ENCODE measurements around the gene TMEM163. TPM values are rescaled to one million over a fixed set of nuclear protein-coding genes. Genes with fewer than 3 reads are reported as not detected.

TMEM163 gene
- total and polyA plus RNA-seq, 4 donors, result 5.8 to 46.9 (median 29.8) TPM

GRCh38 chr2:134588556-134588955 lies 130.2 kb downstream of the TMEM163 start:
- WGBS, 2 donors, result 74 to 85% methylated on average over 2 of the region's 2 CpGs
- no peak for TF ChIP-seq CTCF (IDR thresholded peaks at IDR 0.05; ENCODE audit: control extremely low read depth, extremely low read depth)

GRCh38 chr2:134586326-134586965 lies 132.4 kb downstream of the TMEM163 start:
- 34 to 65% methylated on average over 8 of the region's 8 CpGs for WGBS, 2 donors
- no peaks in the 10 kb centered on the region for H3K27me3 ChIP-seq (ENCODE audit: control insufficient read depth in 3 of 3, insufficient read depth in 3 of 3, low read length in 2 of 3)
- DNase-seq, result no peak

More at GRCh38 chr2:134588556-134588955, 130.2 kb downstream of the TMEM163 start:
- ATAC-seq (ENCODE audit: insufficient read depth, low FRiP score) (no peak), DNase-seq (no peak)
- Histone ChIP-seq H3K9ac (ENCODE audit: insufficient read depth in 1 of 2, low read length in 2 of 2) (no peak overlapping the region), H3K4me3 (no peak overlapping the region), H3K27ac (ENCODE audit: low read depth in 1 of 2, low read length in 1 of 2) (no peak overlapping the region), H3K9me3 (ENCODE audit: control insufficient read depth in 4 of 4, insufficient read depth in 3 of 4, low read length in 3 of 4) (peaks cover 0 to 11% (median 2%) of the 10 kb centered on the region in 4 donors), H3K36me3 (ENCODE audit: control insufficient read depth in 4 of 4, insufficient read depth in 4 of 4, low read length in 4 of 4) (no peaks in the 10 kb centered on the region), H3K27me3 (ENCODE audit: control insufficient read depth in 3 of 3, insufficient read depth in 3 of 3, low read length in 2 of 3) (no peaks in the 10 kb centered on the region), H3K4me1 (ENCODE audit: control insufficient read depth in 5 of 5, insufficient read depth in 5 of 5, low read length in 5 of 5) (peaks cover 0 to 1% (median 0%) of the 10 kb centered on the region in 5 donors)

GRCh38 chr2:134583997-134584520 lies 134.7 kb downstream of the TMEM163 start:
- no peak overlapping the region for H3K27ac ChIP-seq (ENCODE audit: low read depth in 1 of 2, low read length in 1 of 2)
- H3K27me3 ChIP-seq (ENCODE audit: control insufficient read depth in 3 of 3, insufficient read depth in 3 of 3, low read length in 2 of 3), result no peaks in the 10 kb centered on the region
- no peak for DNase-seq
- 37 to 58% methylated on average over 2 of the region's 2 CpGs for WGBS, 2 donors
- no peaks in the 10 kb centered on the region for H3K36me3 ChIP-seq (ENCODE audit: control insufficient read depth in 4 of 4, insufficient read depth in 4 of 4, low read length in 4 of 4)
- TF ChIP-seq CTCF (IDR thresholded peaks at IDR 0.05; ENCODE audit: control extremely low read depth, extremely low read depth), result no peak
- H3K9ac ChIP-seq (ENCODE audit: insufficient read depth in 1 of 2, low read length in 2 of 2), result no peak overlapping the region
- no peak overlapping the region for H3K4me3 ChIP-seq
- ATAC-seq (ENCODE audit: insufficient read depth, low FRiP score), result no peak
- H3K4me1 ChIP-seq (ENCODE audit: control insufficient read depth in 5 of 5, insufficient read depth in 5 of 5, low read length in 5 of 5), result peaks cover 0 to 1% (median 0%) of the 10 kb centered on the region in 5 donors
- peaks cover 0 to 2% (median 0%) of the 10 kb centered on the region in 4 donors for H3K9me3 ChIP-seq (ENCODE audit: control insufficient read depth in 4 of 4, insufficient read depth in 3 of 4, low read length in 3 of 4)

More at GRCh38 chr2:134586326-134586965, 132.4 kb downstream of the TMEM163 start:
- Histone ChIP-seq H3K36me3 (ENCODE audit: control insufficient read depth in 4 of 4, insufficient read depth in 4 of 4, low read length in 4 of 4) (no peaks in the 10 kb centered on the region), H3K4me1 (ENCODE audit: control insufficient read depth in 5 of 5, insufficient read depth in 5 of 5, low read length in 5 of 5) (peaks cover 0 to 1% (median 0%) of the 10 kb centered on the region in 5 donors), H3K4me3 (no peak overlapping the region), H3K9me3 (ENCODE audit: control insufficient read depth in 4 of 4, insufficient read depth in 3 of 4, low read length in 3 of 4) (peaks cover 0 to 7% (median 2%) of the 10 kb centered on the region in 4 donors), H3K27ac (ENCODE audit: low read depth in 1 of 2, low read length in 1 of 2) (no peak overlapping the region), H3K9ac (ENCODE audit: insufficient read depth in 1 of 2, low read length in 2 of 2) (no peak overlapping the region)
- TF ChIP-seq CTCF (IDR thresholded peaks at IDR 0.05; ENCODE audit: control extremely low read depth, extremely low read depth), result no peak
- ATAC-seq (ENCODE audit: insufficient read depth, low FRiP score), result no peak
